Measurements from ENCODE around the gene MYL10.

The MYL10 gene

DNA sequence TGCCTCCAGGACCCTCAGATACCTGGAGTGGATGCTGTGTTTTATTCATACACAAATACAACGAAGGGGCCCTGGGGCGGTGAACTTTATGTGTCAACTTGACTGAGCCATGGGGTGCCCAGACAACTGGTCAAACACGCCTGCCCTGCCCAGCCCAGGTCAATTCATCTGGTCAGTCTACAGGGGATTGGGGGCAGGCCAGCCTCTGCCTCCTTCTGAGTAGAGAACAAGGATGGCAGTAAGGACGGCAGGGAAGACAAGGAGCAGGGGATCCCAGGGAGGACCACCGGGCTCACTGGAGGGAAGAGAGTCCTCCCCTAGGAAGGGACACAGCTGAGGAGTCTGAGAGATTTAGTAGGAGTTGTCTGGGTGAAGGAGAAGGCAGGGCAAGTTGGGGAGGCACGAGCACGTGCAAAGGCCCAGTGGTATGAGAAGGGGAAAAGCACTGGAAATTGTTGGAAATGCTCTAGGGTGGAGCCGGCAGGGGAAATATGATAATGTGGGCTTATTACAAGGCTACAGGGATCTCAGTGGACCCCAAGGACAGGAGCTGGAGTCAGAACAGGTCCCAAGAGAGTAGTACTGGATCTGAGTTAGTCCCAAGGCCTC, 63.4 kb downstream of the MYL10 start:
- FAIRE-seq = no peak

DNA sequence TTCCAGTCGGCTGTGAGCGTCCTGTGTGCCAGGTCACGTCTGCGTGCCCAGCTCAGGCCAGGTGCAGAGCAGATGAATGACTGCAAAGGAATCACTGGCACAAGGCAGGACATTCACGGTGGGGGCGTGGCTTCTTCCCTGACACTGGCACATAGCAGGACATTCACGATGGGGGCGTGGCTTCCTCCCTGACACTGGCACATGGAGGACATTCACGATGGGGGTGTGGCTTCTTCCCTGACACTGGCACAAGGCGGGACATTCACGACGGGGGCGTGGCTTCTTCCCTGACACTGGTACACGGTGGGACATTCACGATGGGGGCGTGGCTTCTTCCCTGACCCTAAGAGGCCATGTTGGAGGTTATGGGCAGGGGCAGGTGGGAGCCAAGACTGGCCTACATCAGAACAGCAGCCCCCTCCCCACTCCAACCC, 64.3 kb downstream of the MYL10 start:
- FAIRE-seq = no peak

DNA sequence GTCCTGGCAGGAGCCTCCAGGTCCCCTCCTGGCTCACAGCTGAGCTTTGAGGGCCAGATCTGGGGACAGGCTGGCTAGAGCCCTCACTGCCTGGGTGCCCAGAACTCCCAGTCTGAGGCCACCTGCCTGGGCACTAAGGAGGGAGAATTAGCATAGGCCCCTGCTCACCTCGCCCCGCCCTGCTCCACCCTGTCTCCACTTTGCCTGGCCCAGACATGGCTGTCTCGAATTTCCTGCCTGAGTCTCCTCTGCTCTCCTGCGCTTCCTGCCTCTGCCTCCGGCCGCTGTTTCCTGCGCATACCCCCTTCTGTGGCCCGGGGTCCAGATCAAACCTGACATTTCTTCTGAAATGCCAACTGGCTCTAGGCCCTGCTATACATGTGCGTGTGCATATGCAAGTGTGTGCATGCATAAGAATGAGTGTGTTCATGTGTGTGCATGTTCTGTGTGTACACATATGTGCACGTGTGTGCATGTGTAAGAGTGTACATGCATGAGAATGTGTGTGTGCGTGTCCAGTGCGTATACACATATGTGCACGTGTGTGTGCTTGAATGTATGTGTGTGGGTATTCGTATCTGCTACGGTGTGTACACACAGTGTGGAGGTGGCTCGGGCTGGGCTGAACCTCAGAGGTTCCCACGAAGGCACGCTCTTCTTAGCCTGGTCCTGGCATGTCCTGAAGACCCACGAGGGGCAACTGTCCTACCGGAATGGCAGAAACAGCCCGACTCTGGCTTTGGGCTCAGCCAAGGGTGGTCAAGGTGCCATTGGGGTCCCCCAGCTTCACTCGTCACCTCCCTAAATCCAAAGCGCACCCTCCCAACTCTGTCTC, 64.9 kb downstream of the MYL10 start:
- FAIRE-seq = no peak

Data from endometrium (tissue), 2 donors.